Upper lobe of left lung (tissue), 4 donors: Measurements from ENCODE around the gene AHSG.

Source experiments
- CTCF ChIP-seq, 6 experiments: fragments of 450-650 bp in 4 of 6; fragments of 200-600 bp in 2 of 6; sonication (generic) in 2 of 6; IDR thresholded peaks; one replicate each; pipeline ENCODE4 v1.5.1; 2016 to 2019; ENCODE audit warnings: antibody characterized with exemption in 6 of 6
- EP300 ChIP-seq, 4 donors: sonication (generic); formaldehyde crosslinking; IDR thresholded peaks; one replicate each; pipeline ENCODE4 v1.5.1; 2017; ENCODE audit warnings: antibody characterized with exemption in 4 of 4, control low read depth in 2 of 4
- POLR2A ChIP-seq, 4 donors: fragments of 450-650 bp; IDR thresholded peaks; one replicate each; pipeline ENCODE4 v1.5.1; 2016 to 2017; ENCODE audit warnings: antibody characterized with exemption in 4 of 4, mild to moderate bottlenecking in 2 of 4

- TF ChIP-seq CTCF (IDR thresholded peaks at IDR 0.05) (no peak), POLR2A (IDR thresholded peaks at IDR 0.05) (no peak), EP300 (IDR thresholded peaks at IDR 0.05) (no peak)
Observed at GRCh38 chr3:186624598-186624997, 11.7 kb downstream of the AHSG start.
